A673 (cell line): ENCODE data around the gene PXDN. TPM values are rescaled to one million over a fixed set of nuclear protein-coding genes. Genes with fewer than 3 reads are reported as not detected.

Experiments
- BruUV-seq: library from RNA; stranded (reverse); fragments of 400-500 nt; replicated peaks from 2 replicates; lab custom pipeline; 2021; lab: Mats Ljungman, UMichigan
- CTCF ChIA-PET: fragments of 300-600 bp; sonication (Branson Sonifier 250); formaldehyde crosslinking; loops from one replicate; lab custom pipeline; 2022; ENCODE audit warnings: antibody characterized with exemption; lab: Charles Lee
- POLR2A ChIA-PET: fragments of 300-600 bp; sonication (Branson Sonifier 250); formaldehyde crosslinking; loops from one replicate; lab custom pipeline; 2022; ENCODE audit warnings: antibody characterized with exemption; ENCODE audit not compliant: low non-redundant PET; lab: Charles Lee
- DNase-seq: peaks from one replicate; pipeline ENCODE4 v3.0.0-alpha.2; 2015; ENCODE audit warnings: low spot score
- H3K27ac ChIP-seq: fragments of 200-600 bp; sonication (generic); 2 replicates; pipeline ENCODE4 v1.5.1; 2016; ENCODE audit warnings: mixed run types, low read depth, mild to moderate bottlenecking, mixed read lengths, antibody characterized with exemption, low read length; ENCODE audit not compliant: poor library complexity, severe bottlenecking
- H3K27me3 ChIP-seq: fragments of 200-600 bp; sonication (generic); replicated peaks from 2 replicates; pipeline ENCODE4 v1.6.1; 2017; ENCODE audit warnings: mixed run types, low read depth, mild to moderate bottlenecking, mixed read lengths, antibody characterized with exemption, low read length; ENCODE audit not compliant: insufficient read depth, poor library complexity
- H3K36me3 ChIP-seq: fragments of 200-600 bp; sonication (generic); 2 replicates; pipeline ENCODE4 v1.6.1; 2016; ENCODE audit warnings: mixed run types, mild to moderate bottlenecking, mixed read lengths, antibody characterized with exemption, low read length; ENCODE audit not compliant: insufficient read depth, poor library complexity, severe bottlenecking
- H3K4me1 ChIP-seq: fragments of 200-600 bp; sonication (generic); 2 replicates; pipeline ENCODE4 v1.6.1; 2017; ENCODE audit warnings: mixed run types, mild to moderate bottlenecking, mixed read lengths, antibody characterized with exemption, low read length; ENCODE audit not compliant: insufficient read depth, poor library complexity, severe bottlenecking
- H3K4me3 ChIP-seq: fragments of 200-600 bp; sonication (generic); 2 replicates; pipeline ENCODE4 v1.5.1; 2016; ENCODE audit warnings: low read depth, mixed run types, mild to moderate bottlenecking, mixed read lengths, low read length; ENCODE audit not compliant: poor library complexity, severe bottlenecking
- H3K9me3 ChIP-seq: fragments of 200-600 bp; sonication (generic); 2 replicates; pipeline ENCODE4 v1.6.1; 2016; ENCODE audit warnings: mixed run types, low read depth, mild to moderate bottlenecking, mixed read lengths, antibody characterized with exemption, low read length; ENCODE audit not compliant: poor library complexity, severe bottlenecking
- CTCF ChIP-seq: fragments of 300-800, 200-600 bp; sonication (generic); conservative IDR thresholded peaks from 2 replicates; pipeline ENCODE4 v1.5.1; 2017; ENCODE audit warnings: low read depth, mild to moderate bottlenecking, antibody characterized with exemption, low read length, moderate library complexity, mixed read lengths
- EZH2 ChIP-seq: fragments of 200-600 bp; sonication (generic); IDR thresholded peaks from 2 replicates; pipeline ENCODE4 v1.6.1; 2017; ENCODE audit warnings: borderline replicate concordance, low read depth, mild to moderate bottlenecking, mixed read lengths, antibody characterized with exemption, low read length; ENCODE audit not compliant: poor library complexity, severe bottlenecking
- intact Hi-C: fragments of 100-400 bp; cut with micrococcal nuclease; formaldehyde crosslinking; loops from one replicate; pipeline ENCODE4 v1.10.0; 2022; ENCODE audit not compliant: unreplicated experiment
- total RNA-seq: library from RNA; stranded (reverse); gene quantifications from 2 replicates; pipeline ENCODE4 v1.2.3, GENCODE V29; 2021

Gene PXDN
- total RNA-seq, 1 experiment from 2014 or later, result 162 TPM

- DNase-seq, result no peak
- TF ChIP-seq CTCF, result no peak
- no peak for TF ChIP-seq EZH2
- intact Hi-C loops, result no loop called here
- no peak overlapping the region for H3K4me3 ChIP-seq
- H3K27ac ChIP-seq, result no peak overlapping the region
- no peaks in the 10 kb centered on the region for H3K27me3 ChIP-seq
- ChIA-PET POLR2A (no interaction called here), CTCF (no interaction called here)
- no peaks in the 10 kb centered on the region for H3K36me3 ChIP-seq
- peaks cover 15% of the 10 kb centered on the region for H3K4me1 ChIP-seq
- BruUV-seq, result no TSS peak
- H3K9me3 ChIP-seq, result no peaks in the 10 kb centered on the region
Measured at GRCh38 chr2:1595274-1595673, 149.0 kb downstream of the PXDN start.

- Histone ChIP-seq H3K36me3 (no peaks in the 10 kb centered on the region), H3K27ac (no peak overlapping the region), H3K27me3 (no peaks in the 10 kb centered on the region), H3K9me3 (no peaks in the 10 kb centered on the region), H3K4me3 (no peak overlapping the region), H3K4me1 (peaks cover 15% of the 10 kb centered on the region)
- TF ChIP-seq CTCF, result no peak
- no peak for TF ChIP-seq EZH2
- intact Hi-C loops, result no loop called here
- CTCF ChIA-PET, result interaction anchor here (1.2 kb wide), 1 partner anchor 175 kb away, joined by 3 read pairs; no protein-coding TSS in a partner anchor
- BruUV-seq, result no TSS peak
- POLR2A ChIA-PET, result no interaction called here
- no peak for DNase-seq
Measured at GRCh38 chr2:1594373-1595171, 149.7 kb downstream of the PXDN start.

GRCh38 chr2:1594123-1594372, 150.3 kb downstream of the PXDN start:
- no TSS peak for BruUV-seq
- TF ChIP-seq EZH2, result no peak
- no peak for TF ChIP-seq CTCF
- no peak for DNase-seq
- H3K27ac ChIP-seq, result no peak overlapping the region
- H3K4me3 ChIP-seq, result no peak overlapping the region
- POLR2A ChIA-PET, result no interaction called here
- peaks cover 15% of the 10 kb centered on the region for H3K4me1 ChIP-seq
- CTCF ChIA-PET, result interaction anchor here (1.2 kb wide), 1 partner anchor 176 kb away, joined by 3 read pairs; no protein-coding TSS in a partner anchor
- intact Hi-C loops, result no loop called here
- H3K36me3 ChIP-seq, result no peaks in the 10 kb centered on the region
- no peaks in the 10 kb centered on the region for H3K27me3 ChIP-seq
- no peaks in the 10 kb centered on the region for H3K9me3 ChIP-seq
